ENCODE measurements around the gene AP4B1.

AP4B1 gene

DNA sequence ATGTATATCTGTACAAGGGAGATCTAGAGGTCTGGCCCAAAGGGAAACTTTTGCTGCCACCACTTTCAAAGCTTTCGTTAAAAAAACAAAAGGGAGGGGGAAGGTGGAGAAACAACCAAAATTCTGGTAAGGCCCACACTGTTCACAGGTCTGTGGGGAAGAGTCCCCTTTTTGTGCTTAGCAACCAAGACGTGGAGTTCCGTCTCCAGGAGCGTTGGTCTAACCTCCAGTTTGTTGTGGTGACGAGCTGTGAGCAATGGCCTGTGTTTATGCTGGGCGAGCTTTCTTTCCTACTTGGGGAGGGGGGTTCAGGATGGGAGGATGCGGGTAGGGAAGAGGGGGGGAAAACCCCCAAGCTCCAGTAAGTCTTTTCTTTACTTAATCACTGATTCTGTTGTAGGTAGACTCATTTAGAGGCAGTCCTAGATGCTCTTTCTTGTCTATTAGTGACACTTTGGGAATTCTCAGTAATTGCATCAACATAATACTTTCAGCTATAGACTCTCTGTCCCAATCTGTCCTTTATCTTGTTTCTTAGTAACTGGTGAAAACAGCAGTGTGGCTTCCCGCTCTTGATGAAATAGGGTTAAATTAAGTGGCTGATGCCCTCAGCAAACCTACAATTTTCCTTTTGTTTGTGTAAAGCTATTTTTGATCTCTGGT is 26.0 kb upstream of the AP4B1 start:
- peak; percentile 38 to 71 for DNase-seq (ENCODE audit: low read depth in 2 of 2)

DNA sequence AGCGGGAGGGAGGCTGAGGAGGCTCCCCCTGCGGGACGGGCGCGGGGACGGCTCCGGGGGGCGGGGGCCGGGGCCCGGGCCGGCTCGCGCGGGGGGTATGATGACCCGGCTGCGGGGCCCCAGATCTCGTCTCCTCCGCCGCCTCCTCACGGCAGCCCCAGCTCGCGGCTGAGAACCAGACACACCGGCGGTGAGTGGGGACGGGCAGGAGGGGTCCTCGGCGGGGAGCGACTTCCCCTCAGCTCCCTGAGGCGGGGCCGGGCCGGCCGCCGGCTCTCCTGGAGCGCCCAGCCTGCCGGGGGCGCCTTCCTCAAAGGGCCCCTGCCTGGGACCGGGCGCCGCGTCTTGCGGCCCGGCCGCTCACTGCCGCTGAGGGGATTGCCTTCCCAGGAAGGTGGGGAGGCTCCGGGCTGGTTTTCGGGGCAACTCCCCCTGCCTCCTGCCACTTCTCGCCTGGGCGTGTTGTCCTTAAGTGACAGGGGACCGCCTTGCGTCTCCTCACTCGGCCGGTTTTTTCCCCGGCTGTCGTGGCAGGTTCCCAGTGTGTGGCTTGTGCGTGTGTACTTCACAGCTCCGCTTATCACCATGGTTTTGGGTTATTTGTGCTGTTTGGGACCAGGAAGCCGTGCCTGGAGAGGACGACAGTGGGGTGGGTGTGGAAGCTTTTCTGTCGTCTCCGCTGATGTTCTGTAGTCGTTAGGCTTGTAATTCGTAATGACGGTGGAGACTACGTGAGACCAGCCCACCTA is 25.3 kb upstream of the AP4B1 start:
- peak; percentile 37 to 49 for DNase-seq (ENCODE audit: low read depth in 2 of 2)

DNA sequence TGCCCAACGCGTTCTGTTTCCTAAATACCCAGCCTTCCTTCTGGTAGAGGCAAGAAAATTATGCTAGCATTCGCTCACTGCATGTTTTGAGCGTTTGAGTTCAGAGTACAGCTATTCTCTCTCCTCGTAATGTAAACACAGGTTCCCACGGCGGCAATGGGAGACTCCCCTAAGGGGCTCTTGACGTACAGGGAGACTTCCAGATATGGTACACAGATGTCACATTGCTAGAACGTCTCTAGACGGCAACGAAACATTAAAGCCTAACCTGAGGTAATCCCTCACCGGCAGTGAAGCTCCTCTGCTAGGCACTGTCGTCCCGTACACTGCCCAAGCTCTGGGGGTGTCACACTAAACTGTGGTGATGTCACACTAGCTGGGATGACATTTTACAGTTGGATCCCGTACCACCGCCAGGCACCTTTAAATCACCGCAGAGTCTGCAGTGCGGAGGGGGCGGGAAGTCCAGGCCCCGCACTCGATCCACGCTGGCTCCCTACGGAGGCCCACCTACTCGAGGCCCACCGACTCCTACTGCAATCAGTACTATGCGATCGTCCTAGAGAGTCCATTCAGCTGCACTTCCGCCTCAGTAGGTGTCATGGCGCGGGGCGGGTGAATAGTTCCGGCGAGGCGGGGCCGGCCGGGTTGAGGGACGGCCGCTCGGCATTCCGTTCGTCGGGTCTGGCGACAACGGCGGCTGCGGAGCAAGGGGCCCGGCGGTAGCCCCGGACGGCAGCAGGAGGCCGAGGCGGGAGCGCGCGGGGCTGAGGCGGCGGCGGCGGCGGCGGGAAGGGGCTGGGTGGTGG is 24.5 kb upstream of the AP4B1 start, which contains the start of gene HIPK1:
Gene HIPK1 (plus strand): TSS at position 384 of the 809 bp plus-strand sequence.
- DNase-seq (ENCODE audit: low read depth in 2 of 2), result peak; percentile 89 to 90

DNA sequence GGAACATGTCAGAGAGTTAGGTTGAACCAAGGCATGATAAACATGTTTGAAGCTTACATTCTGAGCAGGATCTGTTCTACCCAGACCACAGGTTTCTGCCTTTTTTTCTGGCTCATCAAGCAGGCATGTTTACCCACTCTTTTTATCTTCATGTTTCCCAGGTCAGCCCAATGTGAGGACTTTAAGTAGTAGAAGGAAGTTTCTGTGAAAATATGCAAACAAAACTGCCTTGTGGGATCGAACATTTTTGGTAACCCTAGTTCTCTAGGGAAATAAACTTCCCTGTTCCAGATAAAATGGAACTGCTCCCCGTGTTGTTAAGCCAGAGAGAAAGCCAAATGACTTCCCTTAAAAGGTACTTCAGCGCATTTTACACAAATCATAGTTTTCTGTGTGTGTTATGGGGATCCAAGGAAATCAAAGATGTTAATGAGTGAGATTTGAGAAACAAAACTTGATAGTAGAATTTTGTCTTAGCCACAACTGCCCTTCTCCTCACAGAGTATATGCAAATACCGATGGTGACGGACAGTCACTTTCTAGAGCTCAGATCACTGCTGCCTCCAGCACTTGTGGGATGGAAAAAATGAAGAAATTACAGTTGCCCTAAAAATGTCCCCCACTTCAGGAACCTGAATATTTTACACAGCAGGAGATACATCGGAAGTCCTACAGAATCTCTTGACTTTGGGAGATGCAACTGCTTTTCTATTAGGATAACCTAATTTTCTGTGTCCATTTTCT is 23.8 kb upstream of the AP4B1 start:
- DNase-seq (ENCODE audit: low read depth in 2 of 2), result no peak

DNA sequence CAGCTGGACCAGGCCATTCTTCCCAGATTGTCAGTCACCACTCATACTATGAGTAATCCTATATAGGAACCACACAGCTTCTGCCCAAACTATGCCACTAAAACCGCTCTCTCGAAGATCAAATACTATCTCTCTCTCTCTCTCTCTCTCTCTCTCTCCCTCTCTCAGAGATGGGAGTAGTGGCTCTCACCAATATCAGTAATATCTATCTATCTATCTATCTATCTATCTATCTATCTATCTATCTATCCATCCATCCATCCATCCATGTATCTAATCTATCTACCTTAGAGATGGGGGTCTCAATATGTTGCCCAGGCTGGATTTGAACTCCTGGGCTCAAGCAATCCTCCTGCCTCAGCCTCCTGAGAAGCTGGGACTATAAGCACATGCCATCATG is 19.9 kb upstream of the AP4B1 start:
- DNase-seq (ENCODE audit: low read depth in 2 of 2), result no peak

DNA sequence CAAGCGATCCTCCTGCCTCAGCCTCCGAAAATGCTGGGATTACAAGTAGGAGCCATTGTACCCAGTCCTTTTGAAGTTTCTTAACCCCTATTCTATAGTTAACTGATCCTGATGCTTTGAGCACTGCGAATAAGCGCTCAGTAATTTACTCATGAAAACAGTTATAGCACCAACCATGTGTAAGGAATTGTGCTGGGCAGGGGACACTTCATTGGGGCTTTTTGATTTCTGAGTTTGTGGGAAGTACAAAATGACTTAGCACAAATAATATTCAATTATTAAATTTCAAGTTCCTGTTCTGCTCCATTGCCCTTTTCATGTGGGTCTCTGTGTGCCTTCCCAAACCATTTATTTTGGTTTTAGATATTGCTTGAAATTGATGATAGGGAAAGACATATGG is 18.4 kb upstream of the AP4B1 start:
- no peak for DNase-seq (ENCODE audit: low read depth in 2 of 2)

DNA sequence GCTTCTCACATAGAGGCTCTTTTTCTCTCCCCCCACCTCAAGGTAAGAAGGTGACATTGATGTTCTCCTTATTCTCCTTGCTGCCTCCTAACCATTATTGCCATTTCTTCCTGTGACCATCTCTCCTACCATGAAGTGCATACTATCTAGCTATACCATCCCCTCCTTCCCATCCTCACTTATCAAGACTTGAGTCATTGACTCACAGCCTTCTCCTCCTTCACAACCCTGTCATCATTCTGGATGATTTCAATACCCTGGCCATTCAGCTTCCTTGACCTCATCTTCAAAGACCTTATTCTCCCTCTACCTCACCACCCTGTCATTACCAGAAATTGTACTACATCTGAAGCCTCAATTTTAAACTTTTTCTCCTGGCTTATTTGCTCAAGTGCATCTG is 13.6 kb upstream of the AP4B1 start:
- no peak for DNase-seq (ENCODE audit: low read depth in 2 of 2)

DNA sequence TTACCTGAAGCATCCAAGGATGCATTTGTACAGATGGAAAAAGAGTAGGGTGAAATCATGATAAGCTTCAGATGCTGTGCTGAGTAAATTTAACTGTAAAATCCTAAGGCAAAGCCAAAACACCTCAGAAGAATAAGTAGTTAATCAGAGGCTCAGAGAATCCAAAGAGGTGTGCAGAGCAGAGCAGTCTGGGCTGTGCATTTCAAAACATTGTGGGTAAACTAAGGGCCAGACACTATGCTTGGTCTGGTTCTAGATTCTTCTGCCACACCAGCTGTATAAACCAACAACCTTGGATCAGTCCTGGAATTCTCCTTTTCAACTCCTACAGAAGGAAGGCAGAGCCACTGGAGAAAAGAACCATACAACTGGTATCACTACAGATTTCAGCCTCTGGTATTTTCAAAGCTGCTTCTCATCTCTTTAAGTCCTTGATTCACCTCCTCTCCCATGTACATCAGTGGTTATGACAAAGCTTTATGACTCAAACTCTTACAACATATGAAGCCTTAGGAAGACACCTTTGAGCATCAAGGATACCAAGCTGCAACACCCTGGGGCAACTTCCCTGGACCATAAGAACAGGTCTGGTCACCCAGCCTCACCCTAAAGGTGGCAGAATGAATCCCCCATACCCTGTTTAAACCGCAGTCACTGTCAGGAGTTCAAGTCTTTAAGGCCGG is 12.9 kb upstream of the AP4B1 start:
- no peak for DNase-seq (ENCODE audit: low read depth in 2 of 2)

DNA sequence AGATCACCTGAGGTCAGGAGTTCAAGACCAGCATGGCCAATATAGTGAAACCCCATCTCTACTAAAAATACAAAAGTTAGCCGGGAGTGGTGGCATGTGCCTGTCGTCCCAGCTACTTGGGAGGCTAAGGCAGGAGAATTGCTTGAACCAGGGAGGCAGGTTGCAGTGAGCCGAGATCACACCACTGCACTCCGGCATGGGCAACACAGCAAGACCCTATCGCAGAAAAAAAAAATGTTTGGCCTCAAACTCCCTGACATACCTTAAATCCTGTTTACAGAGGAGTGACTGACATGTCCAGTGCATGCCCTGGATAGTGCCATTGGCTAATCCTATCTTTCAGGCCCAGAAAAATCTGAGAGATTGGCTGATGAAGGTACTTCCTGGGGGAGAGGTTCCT is 12.4 kb upstream of the AP4B1 start:
- no peak for DNase-seq (ENCODE audit: low read depth in 2 of 2)

DNA sequence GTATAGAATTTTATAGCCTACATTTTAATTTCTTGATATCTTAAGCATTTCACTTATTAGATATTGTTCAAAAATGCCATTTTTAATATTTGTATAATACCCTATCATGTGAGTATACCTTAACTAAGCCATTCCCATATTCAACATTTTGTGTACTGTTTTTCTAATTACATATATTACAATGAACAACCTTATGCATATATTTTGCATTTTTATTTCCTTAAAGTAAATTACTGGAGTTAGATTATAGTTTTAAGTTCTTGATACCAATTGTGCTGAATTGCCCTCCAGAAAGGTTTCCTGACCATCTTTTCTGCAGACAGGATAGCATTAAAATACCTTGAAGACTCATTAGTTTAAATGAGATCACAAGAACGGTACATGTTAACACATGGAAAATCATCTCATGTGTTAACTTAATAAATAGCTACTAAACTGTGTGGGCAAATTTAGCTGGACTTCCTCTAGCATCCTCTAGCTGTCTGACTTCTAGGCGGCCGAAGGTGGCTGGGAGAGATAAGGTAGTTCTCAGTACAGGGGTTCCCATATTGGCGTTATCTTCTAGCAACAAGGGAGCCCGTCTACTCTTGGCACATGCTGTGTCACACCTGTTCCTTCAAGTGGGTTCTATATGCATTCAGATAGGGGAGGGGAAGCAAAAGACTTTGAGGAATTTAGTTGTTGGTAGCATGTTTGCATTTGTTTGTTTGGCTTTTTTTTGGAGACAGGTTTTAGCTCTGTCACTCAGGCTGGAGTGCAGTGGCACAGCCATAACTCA is 9.5 kb upstream of the AP4B1 start:
- no peak for DNase-seq (ENCODE audit: low read depth in 2 of 2)

DNA sequence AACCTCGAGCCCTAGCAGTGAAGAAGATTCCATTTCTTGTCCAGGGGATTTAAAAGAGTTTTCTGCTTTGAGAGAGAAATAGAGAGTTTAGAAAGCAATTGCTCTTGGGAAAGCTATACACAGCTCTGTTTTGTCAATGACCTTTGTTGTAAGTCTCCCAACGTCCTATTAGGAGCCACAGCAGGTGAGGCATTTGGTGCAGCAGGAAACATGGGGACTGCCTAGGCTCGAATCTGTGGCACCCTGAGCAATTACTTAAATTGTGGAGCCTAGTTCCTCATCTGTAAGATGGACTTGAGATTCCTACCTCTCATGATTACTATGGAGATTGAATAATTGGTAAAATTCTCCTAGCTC is 8.7 kb upstream of the AP4B1 start:
- DNase-seq (ENCODE audit: low read depth in 2 of 2), result no peak

DNA sequence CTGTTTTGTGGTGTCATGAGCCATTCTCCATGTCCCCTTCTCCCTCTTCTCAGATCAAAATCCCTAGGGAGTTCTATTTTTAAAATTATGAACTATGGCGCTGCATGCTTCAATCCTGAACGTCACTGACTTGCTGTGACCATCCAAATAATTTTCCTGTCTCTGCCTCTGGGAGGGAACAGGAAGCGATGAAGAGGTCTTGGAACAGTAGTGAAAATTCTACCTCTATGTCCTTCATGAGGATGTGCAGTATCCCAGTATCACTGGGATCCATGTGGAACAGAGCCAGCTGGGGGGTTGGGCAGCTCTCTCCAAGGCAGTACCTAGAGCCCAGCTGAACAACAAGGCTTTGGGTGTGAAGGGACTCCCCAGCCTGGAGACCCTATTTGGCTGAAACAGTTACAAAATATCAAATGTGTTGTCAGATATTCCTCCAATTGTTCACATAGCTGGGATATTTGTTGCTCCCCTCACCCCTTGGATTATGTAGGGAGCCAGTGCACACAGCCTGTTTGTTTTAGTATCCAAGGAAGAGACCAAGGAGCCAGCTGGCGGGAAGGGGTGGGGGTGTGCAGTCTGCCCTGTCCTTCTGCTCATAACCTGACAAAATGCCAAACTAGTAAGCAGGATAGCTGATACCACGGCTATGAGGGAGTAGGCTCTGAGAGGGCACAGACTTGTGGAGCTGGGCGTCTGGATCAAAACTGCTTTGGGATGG is 8.2 kb upstream of the AP4B1 start:
- DNase-seq (ENCODE audit: low read depth in 2 of 2), result no peak

DNA sequence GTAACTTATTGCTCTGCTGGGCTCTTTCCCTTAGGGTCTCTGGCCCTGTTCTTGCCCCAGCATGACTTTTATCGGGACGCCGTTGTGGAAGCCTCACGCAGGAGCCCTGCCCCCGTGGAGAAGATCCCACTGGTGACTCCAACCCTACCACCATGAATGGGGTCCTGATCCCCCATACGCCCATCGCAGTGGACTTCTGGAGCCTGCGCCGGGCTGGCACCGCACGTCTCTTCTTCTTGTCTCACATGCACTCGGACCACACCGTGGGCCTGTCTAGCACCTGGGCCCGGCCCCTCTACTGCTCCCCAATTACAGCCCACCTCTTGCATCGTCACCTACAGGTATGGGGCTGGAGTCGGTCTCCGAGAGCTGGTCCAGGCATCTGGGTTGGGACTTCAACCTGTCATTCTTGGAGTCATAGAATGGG is 849 bp upstream of the AP4B1 start:
- peak; percentile 7 to 14 for DNase-seq (ENCODE audit: low read depth in 2 of 2)

DNA sequence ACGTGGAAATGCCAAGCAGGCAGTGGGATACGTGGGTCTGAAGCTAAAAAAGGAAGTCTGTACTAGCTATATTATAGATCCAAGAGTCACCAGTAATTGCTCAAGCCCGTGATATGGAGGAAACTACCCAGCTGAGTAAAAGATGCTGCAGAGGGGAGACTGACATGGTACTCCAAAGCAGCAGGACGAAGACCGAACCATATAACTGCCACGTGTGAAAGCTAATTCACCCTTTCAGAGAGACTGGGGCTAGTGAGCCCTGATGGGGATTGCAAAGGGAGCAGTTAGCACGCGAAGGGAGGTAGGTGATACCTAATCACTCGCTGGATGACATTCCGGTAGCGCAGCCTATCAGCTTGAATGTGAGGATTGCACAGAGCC is 316 bp downstream of the AP4B1 start:
- DNase-seq (ENCODE audit: low read depth in 2 of 2), result no peak

DNA sequence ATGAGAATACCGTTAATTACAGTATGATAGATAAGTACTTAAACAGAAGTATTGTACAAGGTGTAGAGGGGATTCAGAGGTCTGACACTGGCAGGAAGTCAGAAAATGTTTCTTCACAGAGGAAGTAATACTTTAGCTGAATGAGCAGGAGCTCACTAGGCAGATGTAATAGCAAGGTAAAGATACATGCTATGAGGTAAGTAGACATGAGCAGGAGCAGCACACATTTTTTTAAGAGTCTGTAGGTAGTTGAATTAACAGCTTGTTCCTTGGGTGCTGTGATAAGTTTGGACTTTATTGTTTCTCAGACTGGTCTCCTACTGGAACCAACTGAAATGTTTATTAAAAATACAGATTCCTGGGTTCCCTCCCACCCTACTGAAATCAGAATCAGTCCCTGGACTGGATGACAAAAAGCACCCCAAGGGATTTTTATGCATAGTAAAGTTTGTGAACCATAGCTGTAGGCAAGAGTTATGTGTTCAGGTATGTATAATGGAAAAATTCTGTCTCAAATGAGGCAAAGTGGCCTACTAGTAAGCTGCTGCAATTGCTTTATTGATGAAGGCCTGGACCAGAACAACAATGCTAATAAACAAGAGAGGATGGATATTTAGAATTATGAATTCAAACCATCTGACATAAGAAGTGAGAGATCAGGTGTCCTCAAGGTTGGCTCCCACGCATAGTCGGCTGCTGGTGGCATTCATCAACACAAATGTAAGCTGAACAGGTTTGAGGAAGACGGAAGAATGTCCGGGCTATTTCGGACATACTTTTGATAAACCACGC is 902 bp downstream of the AP4B1 start:
- peak; percentile 4 to 10 for DNase-seq (ENCODE audit: low read depth in 2 of 2)

DNA sequence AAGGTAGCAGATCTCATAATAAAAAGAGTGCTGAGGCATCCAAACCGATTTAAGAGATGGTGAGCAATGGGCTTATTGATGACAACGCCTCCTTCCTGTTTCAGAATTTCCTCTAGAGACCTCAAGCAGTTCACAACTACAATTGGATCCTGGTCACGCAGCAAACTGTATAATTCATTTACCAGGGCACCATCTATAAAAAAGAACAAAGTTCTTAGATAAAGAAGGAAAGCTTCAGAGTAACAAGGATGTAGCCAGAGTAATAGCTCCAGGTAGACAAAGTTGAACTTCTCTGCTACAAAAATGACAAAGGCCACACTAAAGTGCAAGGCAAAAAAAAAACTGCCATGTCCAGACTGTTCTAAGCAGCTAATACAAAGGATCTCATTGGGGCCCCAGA is 3.4 kb downstream of the AP4B1 start:
- DNase-seq (ENCODE audit: low read depth in 2 of 2), result no peak

DNA sequence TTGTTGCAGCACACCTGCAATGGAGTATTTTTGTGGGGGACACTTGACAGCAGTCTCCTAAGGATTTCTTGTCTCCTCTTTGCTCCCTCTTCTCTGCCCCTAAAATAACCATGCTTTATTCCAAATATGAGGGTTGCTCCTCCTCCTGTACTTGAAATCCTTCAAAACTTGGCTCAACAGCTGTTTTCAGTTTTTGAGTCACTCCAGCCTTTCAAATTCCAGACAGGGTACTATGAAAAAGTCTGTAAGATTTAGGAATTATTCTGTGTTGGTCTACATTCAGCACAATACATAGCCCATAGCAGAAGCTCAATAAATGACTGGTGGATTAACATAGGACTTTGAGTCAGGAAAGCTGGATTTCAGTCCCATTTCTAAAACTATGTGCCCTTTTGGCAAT is 5.5 kb downstream of the AP4B1 start:
- DNase-seq (ENCODE audit: low read depth in 2 of 2), result no peak

DNA sequence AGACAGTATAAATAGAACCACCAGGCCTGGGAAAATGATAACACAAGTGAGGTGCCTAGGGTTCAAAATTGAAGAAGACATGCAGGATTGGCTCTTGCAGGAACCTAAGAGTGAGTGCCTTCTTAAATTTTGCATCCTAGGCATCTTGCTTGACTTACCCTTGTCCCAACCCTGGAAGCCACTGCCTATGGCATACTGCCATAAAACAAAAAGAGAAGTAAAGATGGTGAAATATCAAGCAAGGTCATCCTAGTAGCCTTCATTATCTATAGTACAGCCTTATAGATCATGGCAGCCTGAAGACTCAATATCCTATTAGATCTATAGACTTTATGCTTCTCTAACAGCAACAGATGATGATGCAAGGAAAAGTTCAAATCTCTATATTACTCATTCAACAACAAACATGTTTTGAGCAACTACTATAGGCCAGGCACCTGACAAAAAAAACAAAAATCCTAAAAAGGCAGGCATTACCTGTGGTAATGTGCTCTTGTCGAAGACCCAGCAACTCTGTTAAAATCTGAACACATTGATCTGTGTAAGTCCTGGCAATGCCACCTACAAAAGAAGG is 6.3 kb downstream of the AP4B1 start:
- DNase-seq (ENCODE audit: low read depth in 2 of 2), result no peak

DNA sequence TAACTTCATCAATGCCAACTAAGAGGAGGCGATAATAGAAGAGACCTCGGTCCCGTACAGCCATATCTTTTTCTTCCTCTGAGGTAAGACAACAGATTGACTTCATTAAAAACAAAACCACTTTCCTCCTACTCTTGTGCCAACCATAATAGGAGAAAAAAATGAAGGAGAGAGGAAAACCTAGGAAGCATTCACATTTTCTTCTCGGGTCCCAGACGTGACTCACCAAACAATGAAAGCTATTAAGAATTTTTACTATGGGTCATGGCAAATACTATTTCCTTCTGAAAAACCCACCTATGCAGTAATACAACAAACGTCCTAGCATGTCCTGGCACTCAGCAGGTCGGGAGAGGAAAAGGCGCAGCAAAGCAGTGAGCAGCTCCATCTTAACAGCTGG is 8.6 kb downstream of the AP4B1 start:
- DNase-seq (ENCODE audit: low read depth in 2 of 2), result no peak

Data from stimulated activated CD4-positive, alpha-beta T cell treated with anti-CD3 and anti-CD28 coated beads, Interleukin-4, amount 100 ng/mL, for 48 hours (primary cell).